NB4 (cell line): Measurements from ENCODE around the gene MRPL34.

Experiments
- CTCF ChIP-seq: IDR thresholded peaks from one replicate; pipeline ENCODE4 v1.5.1; 2012; ENCODE audit warnings: low read depth, low read length
- MAX ChIP-seq: IDR thresholded peaks from 2 replicates; pipeline ENCODE4 v1.6.1; 2011; ENCODE audit warnings: low read depth, low read length
- MYC ChIP-seq: IDR thresholded peaks from 2 replicates; pipeline ENCODE4 v1.6.1; 2011; ENCODE audit warnings: low read depth, low read length
- POLR2A ChIP-seq: IDR thresholded peaks from 2 replicates; pipeline ENCODE4 v1.6.1; 2011; ENCODE audit warnings: mild to moderate bottlenecking; ENCODE audit not compliant: insufficient read length; ENCODE audit errors: extremely low read depth

GRCh38 chr19:17311455-17312188 lies 6.0 kb downstream of the MRPL34 start:
- TF ChIP-seq CTCF (no peak), POLR2A (no peak), MYC (no peak), MAX (no peak)
